Erythroblast (primary cell): ENCODE results near the gene NPRL2.

Experiments used
- GATA1 ChIP-seq: IDR thresholded peaks from 2 replicates; pipeline ENCODE4 v1.6.1; 2011; ENCODE audit warnings: low read depth, mild to moderate bottlenecking, control low read depth, low read length, moderate library complexity
- POLR2A ChIP-seq: IDR thresholded peaks from 2 replicates; pipeline ENCODE4 v1.6.1; 2011; ENCODE audit warnings: mild to moderate bottlenecking, low read length

- TF ChIP-seq POLR2A (no peak), GATA1 (no peak)
Measured at GRCh38 chr3:50378024-50378423, 27.4 kb upstream of the NPRL2 start.
